HG03460 (cell line): Measurements from ENCODE around the gene SERINC3.
A peak's percentile ranks its signal among the peaks of the same experiment; 100 is the strongest.
"Not testable (repeated sequence)": the region's sequence is repeated elsewhere in the genome, so short reads cannot be mapped to it uniquely, and the experiment has no call there.

Source experiments
- ATAC-seq: cut with Tn5 transposase; IDR thresholded peaks from one replicate; pipeline ENCODE4 v1.9.1; 2021; ENCODE audit not compliant: unreplicated experiment

The SERINC3 gene

DNA sequence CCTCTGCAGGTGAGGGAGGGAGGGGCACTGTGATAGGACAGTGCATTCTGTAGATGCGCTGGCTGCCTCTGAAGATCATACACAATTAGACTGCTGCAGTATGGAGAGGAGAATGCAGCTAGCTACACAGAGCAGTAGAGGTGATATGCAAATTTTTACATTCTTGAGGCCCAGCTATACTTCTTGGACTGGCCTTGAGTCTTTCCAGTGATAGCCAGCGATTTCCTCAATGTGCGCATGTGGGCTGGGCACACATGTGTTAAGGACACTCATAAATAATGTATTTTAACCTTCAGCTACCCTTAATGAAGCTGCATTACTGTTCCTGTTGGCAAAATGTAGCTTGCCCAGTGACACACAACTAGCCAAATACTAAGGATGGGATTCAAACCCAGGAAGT, 27.2 kb downstream of the SERINC3 start:
- no peak for ATAC-seq

DNA sequence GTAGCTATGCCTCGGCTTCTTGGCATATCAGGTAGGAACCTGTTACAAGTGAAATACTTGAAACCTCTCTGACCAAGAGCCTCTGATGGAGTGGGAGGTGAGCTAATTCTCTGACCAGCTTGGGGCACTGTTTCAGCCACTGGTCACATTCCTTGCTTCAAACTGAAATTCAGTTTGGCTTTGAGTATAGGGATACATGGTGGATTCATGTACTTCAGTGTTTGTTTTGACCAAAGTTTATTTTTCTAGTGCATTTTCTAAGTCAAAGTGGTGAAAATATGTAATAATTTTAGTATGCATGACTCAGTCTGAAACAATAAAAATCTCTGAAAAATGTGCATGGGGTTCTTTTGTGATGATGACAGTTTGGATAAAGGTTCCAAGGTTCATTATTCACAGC, 27.6 kb downstream of the SERINC3 start:
- ATAC-seq: no peak

DNA sequence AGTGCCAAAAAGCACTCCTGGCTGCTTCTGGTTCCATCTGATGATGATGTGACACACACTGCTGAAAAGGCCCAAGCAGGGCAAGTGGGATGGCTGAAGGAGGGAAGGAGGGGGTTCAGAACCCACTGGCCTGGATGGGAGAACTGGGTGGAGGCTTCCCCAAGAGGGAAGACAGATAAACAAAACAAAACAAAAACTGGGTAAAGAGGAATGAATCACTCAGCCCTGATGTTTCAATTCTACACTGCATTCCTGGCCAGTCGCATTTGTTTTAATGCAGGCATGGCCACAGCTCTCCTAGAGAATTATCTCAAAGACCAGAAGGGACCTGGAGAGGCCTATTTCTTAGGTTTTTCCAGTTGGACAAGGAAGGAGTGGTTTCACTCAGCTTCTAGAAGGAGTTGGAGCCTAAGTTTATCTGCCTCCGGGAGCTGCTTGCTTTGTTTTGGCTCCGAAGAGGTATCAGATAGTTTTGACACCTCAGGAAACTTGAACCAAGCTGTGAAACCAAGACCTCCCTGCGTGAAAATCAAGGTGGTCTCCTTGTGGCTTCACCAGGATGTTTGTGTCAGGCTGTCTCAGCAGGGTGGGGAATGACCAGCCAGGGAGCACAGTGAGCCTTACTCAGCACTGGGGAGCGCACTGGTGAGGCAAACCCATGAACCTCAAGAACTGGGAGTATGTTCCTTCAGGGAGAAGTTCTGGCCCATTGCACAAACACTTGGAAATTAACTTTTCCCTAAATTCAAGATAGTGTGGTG, 30.1 kb downstream of the SERINC3 start:
- no peak for ATAC-seq

DNA sequence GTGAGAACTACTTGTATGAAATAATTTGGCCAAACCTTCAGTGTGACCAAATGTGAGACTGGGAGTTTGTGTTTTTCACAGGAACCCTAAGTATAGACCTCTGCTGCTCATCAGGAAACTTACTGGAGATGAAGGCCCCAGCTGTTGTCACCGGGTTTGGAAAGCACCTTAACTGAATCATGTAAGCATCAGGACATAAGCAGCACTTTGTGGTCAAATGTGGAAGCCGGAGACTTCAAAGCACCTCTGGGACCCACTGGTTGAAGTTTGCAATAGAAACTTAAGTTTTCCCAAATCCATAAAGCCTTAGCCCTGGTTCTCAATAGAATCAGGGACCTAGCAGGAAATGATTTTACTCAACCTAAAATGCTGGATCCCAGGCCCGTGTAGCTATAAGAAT, 31.9 kb downstream of the SERINC3 start:
- ATAC-seq: no peak

DNA sequence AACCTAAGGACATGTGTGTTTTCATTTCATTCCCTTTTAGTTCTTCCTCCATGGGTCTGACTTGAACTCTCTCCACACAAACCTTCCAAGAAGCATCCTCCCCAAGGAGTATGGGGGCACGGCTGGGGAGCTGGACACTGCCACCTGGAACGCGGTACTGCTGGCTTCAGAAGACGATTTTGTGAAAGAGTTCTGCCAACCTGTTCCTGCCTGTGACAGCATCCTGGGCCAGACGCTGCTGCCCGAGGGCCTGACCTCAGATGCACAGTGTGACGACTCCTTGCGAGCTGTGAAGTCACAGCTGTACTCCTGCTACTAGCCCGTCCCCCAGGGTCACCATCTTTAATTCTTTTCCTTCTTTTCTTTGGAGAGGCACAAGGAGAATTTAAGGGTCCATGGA, 32.6 kb downstream of the SERINC3 start:
- no peak for ATAC-seq

DNA sequence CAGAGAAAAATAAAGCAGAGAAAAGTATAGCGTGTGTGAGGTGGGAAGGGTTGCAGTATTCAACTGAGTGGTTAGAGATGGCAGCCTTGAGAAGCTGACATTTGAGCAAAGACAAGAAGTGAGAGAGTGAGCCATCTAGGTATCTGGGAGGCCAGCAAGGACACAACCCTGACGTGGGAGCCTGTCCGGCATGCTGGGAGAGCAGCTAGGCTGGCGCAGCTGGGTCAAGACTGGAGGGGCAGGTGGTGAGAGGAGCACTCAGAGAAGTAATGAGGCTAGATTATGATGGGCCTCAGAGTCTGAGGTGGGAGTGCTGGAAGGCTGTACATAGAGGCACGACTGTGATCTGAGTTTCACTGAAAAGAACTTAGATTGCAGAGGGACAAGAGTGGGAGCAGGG, 33.3 kb downstream of the SERINC3 start:
- ATAC-seq: no peak

DNA sequence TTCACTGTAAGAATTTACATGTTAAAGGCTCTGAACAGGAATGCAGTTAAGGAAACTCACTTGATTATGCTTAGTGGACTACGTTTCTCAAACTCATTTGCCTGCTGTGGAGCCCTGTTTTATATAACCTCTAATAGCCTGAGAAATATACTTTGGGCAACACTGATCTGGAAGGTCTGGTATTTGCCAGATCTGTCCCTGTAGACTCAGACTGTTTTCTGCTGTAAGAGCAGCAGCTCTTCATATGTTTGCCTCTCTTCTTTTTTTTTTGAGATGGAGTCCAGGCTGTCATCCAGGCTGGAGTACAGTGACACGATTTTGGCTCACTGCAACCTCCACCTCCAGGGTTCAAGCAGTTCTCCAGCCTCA, 36.1 kb downstream of the SERINC3 start:
- ATAC-seq: no peak

DNA sequence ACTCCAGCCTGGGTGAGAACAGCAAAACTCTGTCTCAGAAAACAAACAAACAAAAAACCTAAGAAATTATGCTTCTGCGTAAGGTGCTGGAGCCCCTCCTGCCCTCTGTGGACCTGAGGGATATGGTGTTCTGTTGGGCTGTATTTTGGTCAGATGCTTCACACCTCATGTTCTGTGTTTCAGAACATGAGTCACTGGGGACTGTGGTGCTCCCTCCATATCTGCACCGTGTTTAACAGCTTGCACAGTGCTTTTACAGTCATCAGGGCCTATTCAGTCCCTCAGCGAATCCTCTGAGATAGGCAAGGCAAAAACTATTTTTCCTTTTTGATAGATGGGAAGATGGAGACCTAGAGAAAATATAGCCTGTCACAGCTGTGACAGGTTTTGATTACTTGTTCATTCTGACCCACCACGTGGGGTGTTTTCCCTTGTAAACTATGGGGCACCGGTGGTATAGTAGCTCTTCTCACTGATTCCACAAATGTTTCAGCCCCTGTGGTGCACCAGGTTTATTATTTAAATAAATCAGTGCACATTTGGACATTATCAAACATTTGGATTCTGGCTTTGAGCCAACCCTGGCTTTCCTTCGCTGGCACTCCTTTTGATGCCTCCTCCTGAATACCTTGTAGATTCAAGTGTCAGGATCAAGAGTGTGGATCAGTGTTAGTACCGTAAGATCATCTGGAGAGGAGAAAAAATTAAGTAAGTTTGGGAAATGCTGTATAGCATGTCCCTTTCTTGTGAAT, 36.6 kb downstream of the SERINC3 start:
- no peak for ATAC-seq

DNA sequence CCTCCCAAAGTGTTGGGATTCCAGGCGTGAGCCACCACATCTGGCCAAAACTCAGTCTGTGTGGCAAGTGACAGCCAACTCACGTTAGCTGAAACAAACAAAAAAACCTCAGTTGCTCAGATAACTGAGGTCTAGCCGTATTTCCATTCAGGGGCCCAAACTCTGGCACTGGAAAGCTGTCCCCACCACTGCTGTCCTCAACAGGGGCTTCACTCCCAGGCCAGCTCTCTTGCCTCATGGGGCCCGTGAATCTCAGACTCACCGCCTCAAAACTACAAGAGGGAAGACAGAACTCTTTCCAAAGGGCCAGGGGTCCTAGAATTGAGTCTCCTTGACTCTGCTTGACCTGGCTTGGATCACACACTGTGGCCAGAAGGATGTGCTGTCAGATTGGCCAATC, 38.8 kb downstream of the SERINC3 start:
- ATAC-seq: no peak

DNA sequence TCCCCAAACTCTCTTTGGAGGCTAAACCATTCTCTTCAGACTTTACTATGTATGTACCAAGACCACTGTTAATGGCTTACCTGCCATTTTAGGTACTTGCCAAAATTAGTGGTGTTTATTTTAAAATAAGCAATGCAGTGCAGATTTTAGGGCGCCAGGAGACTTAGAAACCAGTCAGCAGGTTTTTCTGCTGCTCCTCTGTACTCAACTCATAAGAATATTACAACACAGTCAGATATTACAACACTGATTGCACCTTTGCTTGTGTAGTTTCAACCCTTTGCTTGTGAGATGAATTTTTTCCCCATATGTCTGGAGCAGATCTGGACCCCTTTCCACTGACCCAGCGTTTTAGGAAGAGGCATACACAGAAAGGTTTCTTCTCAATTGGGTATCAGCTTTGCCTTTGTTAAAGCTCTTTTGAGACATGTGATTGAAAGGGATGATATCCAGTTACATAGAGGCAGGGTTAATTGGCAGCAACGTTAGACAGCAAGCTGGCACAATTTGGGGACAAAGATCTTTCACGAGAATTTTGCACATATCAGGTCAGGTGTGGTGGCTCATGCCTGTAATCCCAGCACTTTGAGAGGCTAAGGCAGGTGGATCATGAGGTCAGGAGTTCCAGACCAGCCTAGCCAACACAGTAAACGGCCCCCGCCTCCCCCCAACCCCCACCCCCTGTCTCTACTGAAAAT, 40.0 kb downstream of the SERINC3 start:
- ATAC-seq: no peak

DNA sequence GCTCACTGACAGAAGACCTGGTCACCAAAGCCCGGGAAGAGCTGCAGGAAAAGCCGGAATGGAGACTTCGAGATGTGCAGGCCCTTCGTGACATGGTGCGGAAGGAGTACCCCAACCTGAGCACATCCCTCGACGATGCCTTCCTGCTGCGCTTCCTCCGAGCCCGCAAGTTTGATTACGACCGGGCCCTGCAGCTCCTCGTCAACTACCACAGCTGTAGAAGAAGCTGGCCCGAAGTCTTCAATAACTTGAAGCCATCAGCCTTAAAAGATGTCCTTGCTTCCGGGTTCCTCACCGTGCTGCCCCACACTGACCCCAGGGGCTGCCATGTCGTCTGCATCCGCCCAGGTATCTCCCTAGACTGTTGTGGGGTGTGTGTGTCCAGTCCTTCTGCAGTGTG, 41.8 kb downstream of the SERINC3 start:
- no peak for ATAC-seq

DNA sequence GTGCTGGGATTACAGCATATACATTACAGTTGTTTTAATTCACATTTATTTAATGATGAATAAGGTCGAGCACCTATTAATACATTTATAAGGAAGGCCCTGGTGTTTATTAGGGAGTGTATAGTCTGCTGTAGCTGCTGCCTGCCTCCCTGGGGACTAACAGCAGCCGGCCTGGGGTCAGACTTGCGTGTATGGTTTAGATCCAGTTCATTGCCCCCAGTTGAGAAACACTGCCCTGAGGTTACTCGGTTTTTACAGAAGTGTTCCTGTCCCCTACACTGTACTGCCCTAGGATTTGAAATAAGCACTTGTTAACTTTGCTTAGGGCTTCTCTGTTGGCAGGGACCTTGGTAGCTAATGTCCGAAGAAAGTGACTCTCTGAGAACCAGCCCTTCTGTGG, 42.2 kb downstream of the SERINC3 start:
- ATAC-seq: no peak

DNA sequence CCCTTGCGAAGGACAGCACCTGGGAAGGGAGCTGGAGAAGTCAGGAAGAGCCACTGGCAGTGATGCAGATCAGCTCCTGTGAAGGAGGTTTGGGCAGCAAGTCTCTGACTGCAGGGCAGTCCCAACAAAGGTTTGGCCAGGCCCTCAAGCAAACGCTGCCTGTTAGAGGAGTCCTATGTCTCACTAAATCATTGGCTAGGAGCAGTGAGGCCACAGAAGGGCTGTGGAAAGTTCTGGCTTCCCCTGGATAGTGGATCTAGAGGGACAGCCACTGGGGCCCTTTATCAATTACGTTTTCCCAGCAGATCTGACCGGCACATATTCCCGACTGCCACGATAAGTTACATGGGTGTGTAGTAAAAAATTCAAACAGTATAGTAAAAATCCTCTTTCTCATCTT, 43.7 kb downstream of the SERINC3 start:
- ATAC-seq: no peak

DNA sequence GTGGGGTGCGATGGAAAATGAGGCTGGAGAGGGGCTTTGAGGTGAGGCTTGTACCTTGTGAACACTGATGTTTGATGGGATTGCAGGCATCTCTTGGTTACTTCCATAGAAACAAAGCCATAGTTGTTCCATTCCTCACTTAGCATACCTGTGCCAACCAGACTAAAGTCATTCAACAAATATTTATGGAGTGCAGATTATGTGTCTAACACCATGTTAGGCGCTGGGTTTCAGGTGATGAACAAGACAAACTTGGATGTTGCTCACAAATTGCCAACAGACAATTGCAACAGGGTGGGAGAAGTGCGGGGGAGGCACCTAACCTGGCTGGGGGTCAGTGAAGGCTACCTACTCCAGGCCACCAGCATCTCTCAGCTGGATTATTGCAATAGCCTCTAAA, 44.7 kb downstream of the SERINC3 start:
- ATAC-seq: no peak

DNA sequence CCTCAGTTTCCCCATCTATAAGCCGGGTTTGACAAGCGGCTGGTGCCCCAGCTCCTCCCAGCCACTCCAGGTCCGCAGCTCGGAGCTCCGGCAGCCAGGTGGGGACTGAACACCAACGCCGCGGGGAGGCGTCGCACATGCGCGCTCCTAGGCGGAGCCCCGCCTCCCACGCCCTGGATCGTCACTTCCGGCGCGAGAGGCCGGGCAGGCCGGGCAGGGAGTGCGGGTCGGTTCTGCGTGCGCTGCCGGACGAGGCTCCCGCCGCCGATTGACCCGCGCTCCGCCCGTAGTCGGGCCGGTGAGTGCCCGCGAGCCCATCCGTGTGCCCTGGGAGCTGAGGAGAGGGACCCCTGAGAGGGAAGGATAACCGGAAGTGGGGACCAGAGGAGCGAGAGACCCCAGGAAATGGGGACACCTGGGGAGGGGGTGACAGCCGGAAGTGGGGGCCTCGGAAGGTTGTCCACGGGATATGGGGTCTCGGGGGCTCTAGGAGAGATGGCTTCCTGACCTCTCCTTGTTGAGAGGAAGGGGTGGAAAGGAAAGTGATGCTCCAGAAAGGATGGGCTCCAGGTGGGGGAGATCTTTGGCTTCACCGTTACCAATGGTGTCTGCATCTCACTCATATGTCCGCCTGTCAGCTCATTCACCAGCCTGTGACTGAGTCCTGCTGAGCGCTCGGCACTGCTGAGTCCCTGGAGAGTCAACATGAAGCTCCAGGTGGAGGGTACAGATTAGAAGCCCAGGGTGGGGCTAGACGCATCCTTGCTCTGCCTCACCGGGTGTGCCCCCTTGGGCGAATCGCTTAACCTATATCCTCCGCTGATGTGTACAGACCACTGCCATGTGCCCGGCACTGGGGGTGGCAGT, 45.9 kb downstream of the SERINC3 start, which contains the start of gene TTPAL:
TTPAL (plus strand) TSS at position 181 of the 867 bp plus-strand sequence. CDS start 4,126 bp downstream, outside the sequence.
- peak; percentile 88 for ATAC-seq

DNA sequence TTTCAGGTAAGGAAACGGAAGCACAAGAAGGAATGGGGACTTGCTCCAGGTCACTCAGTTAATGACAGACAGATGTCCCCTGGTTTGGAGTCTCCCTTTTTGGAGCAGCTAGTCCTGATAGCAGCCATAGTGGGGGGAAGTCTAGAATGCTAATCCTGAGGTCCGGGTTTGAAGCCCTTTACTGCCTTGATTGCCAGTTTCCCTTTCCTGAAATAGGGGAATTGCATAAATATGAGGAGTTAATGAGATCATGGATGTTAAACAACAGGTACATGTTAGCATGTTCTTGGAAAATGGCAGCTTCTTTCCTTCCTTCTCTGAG, 46.5 kb downstream of the SERINC3 start:
- no peak for ATAC-seq

DNA sequence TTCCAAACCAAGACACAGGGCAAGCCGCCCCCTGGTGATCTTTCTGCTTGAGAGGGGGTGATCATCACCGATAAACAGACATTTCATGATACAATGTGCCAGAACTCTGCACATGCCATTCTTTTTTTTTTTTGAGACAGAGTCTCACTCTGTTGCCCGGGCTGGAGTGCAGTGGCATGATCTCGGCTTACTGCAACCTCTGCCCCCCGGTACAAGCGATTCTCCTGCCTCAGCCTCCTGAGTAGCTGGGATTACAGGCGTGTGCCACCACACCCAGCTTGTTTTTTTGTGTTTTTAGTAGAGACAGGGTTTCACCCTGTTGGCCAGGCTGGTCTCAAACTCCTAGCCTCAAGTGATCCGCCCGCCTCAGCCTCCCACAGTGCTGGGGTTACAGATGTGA, 49.6 kb downstream of the SERINC3 start:
- not testable (repeated sequence) for ATAC-seq

DNA sequence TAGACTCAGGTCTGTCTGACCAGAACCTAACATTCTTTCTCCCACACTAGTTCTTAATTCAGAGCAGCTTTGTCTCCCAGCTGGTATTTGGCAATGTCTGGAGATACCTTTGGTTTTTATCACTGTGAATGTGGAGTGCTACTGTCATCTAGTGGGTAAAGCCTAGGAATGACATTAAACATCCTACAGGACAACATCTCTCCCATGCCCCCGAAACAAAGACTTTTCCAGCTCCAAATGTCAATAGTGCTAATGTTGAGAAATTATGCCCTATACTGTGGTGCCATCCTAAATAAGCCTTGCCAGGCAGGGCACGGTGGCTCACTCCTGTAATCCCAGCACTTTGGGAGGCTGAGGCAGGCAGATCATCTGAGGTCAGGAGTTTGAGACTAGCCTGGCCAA, 50.4 kb downstream of the SERINC3 start:
- no peak for ATAC-seq

DNA sequence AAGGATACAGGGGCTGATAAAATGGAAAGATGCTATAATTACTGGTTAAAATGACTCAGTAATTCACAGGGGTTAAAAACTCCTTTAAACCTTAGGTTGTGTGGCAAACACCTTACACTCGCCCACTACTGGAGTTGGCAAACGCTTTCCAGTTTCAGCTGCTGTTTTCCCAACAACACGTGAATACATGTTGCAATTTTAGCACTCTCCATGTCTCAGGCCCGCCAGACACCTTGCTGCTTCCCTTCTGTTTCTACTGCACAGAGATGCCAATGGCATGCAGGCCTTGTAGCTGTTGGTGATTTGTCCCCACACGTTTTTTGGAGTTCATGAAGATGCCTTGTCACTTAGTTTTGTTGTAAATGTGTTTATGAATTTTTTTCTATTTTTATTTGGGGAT, 51.5 kb downstream of the SERINC3 start:
- no peak for ATAC-seq

DNA sequence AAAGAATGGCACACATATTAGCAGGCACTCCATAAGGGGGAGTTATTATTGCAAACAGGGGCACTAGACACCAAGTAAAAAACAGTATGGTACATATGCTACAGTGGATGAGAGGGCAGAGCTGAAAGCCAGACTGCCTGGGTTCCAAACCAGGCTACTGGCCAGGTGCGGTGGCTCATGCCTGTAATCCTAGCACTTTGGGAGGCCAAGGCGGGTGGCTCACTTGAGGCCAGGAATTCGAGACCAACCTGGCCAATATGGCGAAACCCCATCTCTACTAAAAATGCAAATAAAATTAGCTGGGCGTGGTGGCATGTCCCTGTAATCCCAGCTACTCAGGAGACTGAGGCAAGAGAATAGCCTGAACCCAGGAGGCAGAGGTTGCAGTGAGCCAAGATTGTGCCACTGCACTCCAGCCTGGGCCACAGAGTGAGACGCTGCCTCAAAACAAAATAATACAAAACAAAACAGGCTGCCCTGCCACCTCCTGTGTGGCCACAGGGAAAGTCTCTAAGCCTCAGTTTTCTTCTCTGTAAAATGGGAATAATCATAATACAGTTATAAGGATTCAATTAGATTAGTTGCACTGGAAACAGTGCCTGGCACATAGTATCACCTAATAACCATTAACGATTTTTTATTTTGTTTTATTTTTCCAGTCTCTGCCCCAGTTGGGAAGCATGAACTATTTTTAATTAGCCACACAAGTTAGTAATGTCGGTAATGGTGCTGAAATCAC, 53.7 kb downstream of the SERINC3 start:
- ATAC-seq: no peak
